COLO668 (cell line): ENCODE results near the gene PLCL2.

Experiments
- DNase-seq: peaks from one replicate; lab custom pipeline; 2025; ENCODE audit not compliant: unreplicated experiment; lab: John Stamatoyannopoulos, UW

The PLCL2 gene

DNA sequence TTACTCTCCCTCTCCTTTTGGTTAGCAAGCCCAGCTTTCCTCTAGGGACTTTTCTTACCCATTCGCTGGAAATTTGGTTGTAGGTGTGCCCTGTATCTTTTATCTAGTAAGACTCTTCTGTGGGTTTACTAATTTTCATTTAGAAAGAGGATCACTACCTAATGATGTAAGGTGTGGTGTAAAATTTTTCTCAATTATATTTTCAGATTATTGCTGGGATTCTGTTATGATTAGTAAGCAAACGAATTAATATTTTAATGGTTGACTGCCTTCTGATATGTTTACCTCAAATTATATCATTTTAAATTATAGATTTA, 28.5 kb downstream of the PLCL2 start:
- DNase-seq = no peak

- no peak for DNase-seq
These were observed 32.1 kb downstream of the PLCL2 start for GRCh38 chr3:16916840-16917239.

- no peak for DNase-seq
These were observed 32.6 kb downstream of the PLCL2 start for GRCh38 chr3:16917256-16917935.

DNA sequence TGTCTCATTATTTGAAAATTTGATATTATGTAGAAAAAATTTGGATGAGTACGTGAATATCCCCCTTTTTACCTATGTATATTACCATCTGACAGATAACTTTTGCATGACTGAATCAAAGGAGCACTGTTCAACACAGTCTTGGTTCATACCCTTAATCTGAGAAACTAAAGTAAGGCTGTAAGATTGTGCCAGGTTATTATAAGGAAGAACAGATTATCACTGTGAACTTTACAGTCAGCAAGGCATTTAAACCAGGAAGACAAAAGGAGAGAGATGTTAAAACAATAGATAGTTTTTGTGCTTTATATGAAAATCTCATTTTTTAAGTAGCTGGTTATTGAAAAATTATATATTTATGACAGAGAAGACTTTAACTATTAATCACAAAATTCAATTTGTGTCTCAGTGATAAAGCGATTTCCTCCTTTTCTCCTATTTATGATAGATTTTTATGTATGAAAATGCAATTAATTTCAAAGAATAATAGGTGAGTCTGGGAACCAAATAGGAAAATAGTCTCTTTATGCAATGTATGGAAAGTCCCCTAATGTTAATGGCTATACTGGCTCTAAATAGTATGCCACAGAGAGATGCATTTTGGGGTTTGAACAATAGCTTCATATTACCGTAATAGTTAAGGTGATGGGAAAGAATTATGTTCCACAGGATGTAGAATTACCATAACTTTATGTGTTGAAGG, 33.4 kb downstream of the PLCL2 start:
- DNase-seq = no peak

DNA sequence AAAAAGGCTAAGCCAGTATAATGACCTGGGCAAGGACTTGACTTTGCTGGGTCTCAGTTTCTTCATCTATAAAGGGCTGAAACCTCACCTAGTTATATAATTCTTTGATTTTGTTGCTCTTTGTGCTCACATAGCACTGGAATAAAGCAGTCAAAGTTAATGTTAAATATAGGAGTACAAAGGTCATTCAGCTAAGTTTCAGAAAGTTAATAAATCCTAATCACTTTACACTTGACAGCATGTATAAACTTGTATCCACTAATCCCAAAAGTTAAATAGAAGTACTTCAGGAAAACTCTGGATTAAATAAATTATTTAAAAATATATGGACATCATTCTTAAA, 33.9 kb downstream of the PLCL2 start:
- no peak for DNase-seq

- no peak for DNase-seq
These were observed 38.4 kb downstream of the PLCL2 start for GRCh38 chr3:16923112-16923511.

- DNase-seq = no peak
These were observed 42.7 kb downstream of the PLCL2 start for GRCh38 chr3:16927485-16927884.

DNA sequence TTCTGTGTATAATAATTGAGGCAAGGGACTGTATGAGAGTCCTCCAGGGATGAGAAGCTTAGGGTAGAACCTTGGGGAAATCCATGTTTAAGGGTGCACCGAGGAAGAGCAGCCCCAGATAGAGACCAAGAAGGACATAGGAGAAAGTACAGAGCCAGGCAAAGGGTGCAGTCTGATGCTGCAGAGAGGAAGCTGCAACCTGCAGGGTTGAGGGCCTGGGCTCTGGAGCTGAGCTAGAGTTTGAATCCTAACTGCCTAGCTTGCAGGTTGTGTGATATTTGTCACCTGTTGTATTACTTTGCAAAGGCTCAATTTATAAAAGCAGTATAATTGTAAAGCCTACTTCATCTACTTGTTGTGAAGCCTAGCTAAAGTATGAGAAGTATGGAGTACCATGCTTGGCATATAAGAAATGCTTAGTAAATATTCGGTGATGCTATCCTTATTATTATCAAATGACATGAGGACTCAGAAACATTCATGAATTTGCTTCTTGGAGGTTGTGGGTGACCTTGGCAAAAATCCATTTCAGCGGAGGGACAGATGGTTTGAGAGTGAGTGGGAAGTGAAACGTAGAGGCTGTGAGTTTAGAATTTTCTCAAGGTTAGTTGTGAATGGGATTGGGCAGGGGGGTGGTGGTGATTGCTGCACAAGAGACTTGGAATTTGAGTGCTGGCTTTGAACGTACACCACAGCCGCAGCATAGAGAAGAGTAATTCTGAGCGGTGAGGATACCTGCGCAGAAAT, 43.8 kb downstream of the PLCL2 start:
- no peak for DNase-seq

GRCh38 chr3:16929311-16929710, 44.6 kb downstream of the PLCL2 start:
- DNase-seq = no peak

- no peak for DNase-seq
These were observed 48.1 kb downstream of the PLCL2 start for GRCh38 chr3:16932877-16933276.

GRCh38 chr3:16935781-16936180, 51.0 kb downstream of the PLCL2 start:
- DNase-seq = no peak

- DNase-seq = no peak
These were observed 51.5 kb downstream of the PLCL2 start for GRCh38 chr3:16936233-16936632.

- no peak for DNase-seq
These were observed 52.0 kb downstream of the PLCL2 start for GRCh38 chr3:16936676-16937230.

GRCh38 chr3:16937326-16937845, 52.6 kb downstream of the PLCL2 start:
- no peak for DNase-seq

GRCh38 chr3:16940769-16941700, 56.3 kb downstream of the PLCL2 start:
- DNase-seq = no peak

- DNase-seq = no peak
These were observed 58.2 kb downstream of the PLCL2 start for GRCh38 chr3:16942955-16943354.

GRCh38 chr3:16943857-16944256, 59.1 kb downstream of the PLCL2 start:
- no peak for DNase-seq

DNA sequence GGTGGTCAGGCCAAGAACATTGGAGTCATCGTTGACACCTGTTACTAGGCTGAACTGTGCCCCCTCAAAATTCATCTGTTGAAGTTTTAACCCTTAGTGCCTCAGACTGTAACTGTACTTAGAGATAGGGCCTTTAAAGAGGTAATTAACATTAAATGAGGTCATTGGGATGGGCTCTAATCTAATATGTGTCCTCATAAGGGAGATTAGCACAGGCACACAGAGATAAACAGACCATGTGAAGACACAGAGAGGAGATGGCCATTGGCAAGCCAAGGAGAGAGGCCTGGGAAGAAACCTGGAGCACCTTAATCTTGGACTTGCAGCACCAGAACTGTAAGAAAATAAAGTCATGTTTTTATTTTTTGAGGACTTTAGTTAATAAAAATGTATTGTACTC, 59.6 kb downstream of the PLCL2 start:
- no peak for DNase-seq

- no peak for DNase-seq
These were observed 60.6 kb downstream of the PLCL2 start for GRCh38 chr3:16945330-16945729.

DNA sequence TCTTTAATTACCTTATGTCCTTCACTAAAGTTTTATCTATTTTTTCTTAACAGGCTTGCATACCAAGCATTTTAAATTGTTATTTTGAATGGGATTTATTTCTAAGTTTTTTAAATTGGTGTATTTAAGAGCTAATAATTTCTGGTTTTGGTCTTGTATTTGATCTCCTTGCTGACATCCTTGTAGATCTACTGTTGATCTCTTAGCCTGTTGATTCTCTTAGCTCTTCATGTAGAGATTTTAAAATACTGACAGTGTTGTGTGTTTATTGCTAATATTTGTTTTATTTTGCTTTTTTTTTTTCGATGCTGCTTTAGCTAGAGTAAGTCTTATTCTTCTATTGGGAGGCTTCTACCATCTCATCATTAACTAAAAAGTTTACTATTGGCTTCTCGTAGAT, 65.5 kb downstream of the PLCL2 start:
- DNase-seq = no peak

- DNase-seq = no peak
These were observed 66.1 kb downstream of the PLCL2 start for GRCh38 chr3:16950845-16951244.
